Right renal cortex interstitium (tissue), 3 donors: Measurements from ENCODE around the gene DKK1. TPM values are rescaled to one million over a fixed set of nuclear protein-coding genes. Genes with fewer than 3 reads are reported as not detected.
"Not testable (repeated sequence)": the region's sequence is repeated elsewhere in the genome, so short reads cannot be mapped to it uniquely, and the experiment has no call there.

ENCODE experiments used
- DNase-seq, 3 donors: peaks; one replicate each; pipeline ENCODE4 v3.0.0-alpha.2; 2013; ENCODE audit warnings: low read depth in 3 of 3, low spot score in 2 of 3
- polyA plus RNA-seq, 3 donors: library from polyadenylated mRNA; unstranded; fragments of 120-200 nt; gene quantifications; one replicate each; pipeline ENCODE4 v1.2.1, GENCODE V29; 2013; ENCODE audit not compliant: insufficient read length in 3 of 3

Gene DKK1
- polyA plus RNA-seq, 3 donors, result 38.6 to 59.9 (median 53.0) TPM

DNA sequence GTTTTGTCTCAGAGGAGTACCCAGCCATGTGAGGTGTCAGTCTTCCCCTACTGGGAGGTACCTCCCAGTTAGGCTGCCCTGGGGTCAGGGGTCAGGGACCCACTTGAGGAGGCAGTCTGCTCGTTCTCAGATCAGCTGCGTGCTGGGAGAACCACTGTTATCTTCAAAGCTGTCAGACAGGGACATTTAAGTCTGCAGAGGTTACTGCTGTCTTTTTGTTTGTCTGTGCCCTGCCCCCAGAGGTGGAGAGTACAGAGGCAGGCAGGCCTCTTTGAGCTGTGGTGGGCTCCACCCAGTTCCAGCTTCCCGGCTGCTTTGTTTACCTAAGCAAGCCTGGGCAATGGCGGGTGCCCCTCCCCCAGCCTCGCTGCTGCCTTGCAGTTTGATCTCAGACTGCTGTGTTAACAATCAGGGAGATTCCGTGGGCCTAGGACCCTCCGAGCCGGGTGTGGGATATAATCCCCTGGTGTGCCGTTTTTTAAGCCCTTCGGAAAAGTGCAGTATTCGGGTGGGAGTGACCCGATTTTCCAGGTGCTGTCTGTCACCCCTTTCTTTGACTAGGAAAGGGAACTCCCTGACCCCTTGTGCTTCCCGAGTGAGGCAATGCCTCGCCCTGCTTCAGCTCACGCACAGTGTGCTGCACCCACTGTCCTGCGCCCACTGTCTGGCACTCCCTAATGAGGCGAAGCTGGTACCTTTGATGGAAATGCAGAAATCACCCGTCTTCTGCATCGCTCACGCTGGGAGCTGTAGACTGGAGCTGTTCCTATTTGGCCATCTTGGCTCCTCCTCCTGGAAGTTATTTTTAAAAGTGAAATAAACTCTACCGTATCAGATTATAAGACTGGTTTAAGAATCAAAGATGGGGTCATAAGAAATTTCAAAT, 51.7 kb downstream of the DKK1 start:
- not testable (repeated sequence) for DNase-seq
